Ectodermal cell (in vitro differentiated cells): ENCODE data around the gene AMER1.

Source experiments
- H3K27ac ChIP-seq: 2 replicates; pipeline ENCODE4 v1.7.0; 2013; ENCODE audit warnings: mild to moderate bottlenecking, low read depth, low read length; ENCODE audit not compliant: insufficient read depth, poor library complexity, severe bottlenecking
- H3K27me3 ChIP-seq: 2 replicates; pipeline ENCODE4 v1.7.0; 2013; ENCODE audit warnings: mild to moderate bottlenecking, low read length; ENCODE audit not compliant: insufficient read depth, control insufficient read depth, poor library complexity, severe bottlenecking
- H3K36me3 ChIP-seq: one replicate; pipeline ENCODE4 v1.7.0; 2013; ENCODE audit warnings: low read length; ENCODE audit not compliant: control insufficient read depth, insufficient read depth
- H3K4me1 ChIP-seq: one replicate; pipeline ENCODE4 v1.7.0; 2013; ENCODE audit warnings: low read length; ENCODE audit not compliant: control insufficient read depth, insufficient read depth
- H3K4me3 ChIP-seq: 2 replicates; pipeline ENCODE4 v1.7.0; 2013; ENCODE audit warnings: low read depth, low read length, control low read depth; ENCODE audit not compliant: insufficient read depth
- H3K9me3 ChIP-seq: 2 replicates; pipeline ENCODE4 v1.7.0; 2013; ENCODE audit warnings: mild to moderate bottlenecking, low read length, moderate library complexity; ENCODE audit not compliant: control insufficient read depth
- WGBS, 2 experiments: methylation state at CpG; one replicate each; pipeline ENCODE4 v1.1.7; 2013; ENCODE audit warnings: missing lambda C conversion rate in 2 of 2; 5-methylcytosine and 5-hydroxymethylcytosine counted together

Gene AMER1

GRCh38 chrX:64202808-64203325 lies 2.6 kb downstream of the AMER1 start:
- peaks cover 6% of the 10 kb centered on the region for H3K4me1 ChIP-seq
- H3K27ac ChIP-seq, result no peak overlapping the region
- H3K36me3 ChIP-seq, result no peaks in the 10 kb centered on the region
- no peak overlapping the region for H3K4me3 ChIP-seq
- 67 to 76% methylated on average over 2 of the region's 2 CpGs for WGBS, 2 experiments
- H3K9me3 ChIP-seq, result no peaks in the 10 kb centered on the region
- H3K27me3 ChIP-seq, result no peaks in the 10 kb centered on the region

GRCh38 chrX:64198036-64198435 lies 7.5 kb downstream of the AMER1 start:
- H3K27ac ChIP-seq, result no peak overlapping the region
- no peaks in the 10 kb centered on the region for H3K9me3 ChIP-seq
- H3K36me3 ChIP-seq, result no peaks in the 10 kb centered on the region
- H3K4me3 ChIP-seq, result no peak overlapping the region
- no peaks in the 10 kb centered on the region for H3K4me1 ChIP-seq
- no peaks in the 10 kb centered on the region for H3K27me3 ChIP-seq

GRCh38 chrX:64196606-64197005 lies 8.9 kb downstream of the AMER1 start:
- WGBS, 2 experiments, result 96 to 100% methylated on average over 3 of the region's 3 CpGs
- Histone ChIP-seq H3K4me3 (no peak overlapping the region), H3K4me1 (no peaks in the 10 kb centered on the region), H3K9me3 (no peaks in the 10 kb centered on the region), H3K27ac (no peak overlapping the region), H3K27me3 (no peaks in the 10 kb centered on the region), H3K36me3 (no peaks in the 10 kb centered on the region)

- Histone ChIP-seq H3K27ac (no peak overlapping the region), H3K9me3 (no peaks in the 10 kb centered on the region), H3K27me3 (no peaks in the 10 kb centered on the region), H3K4me1 (no peaks in the 10 kb centered on the region), H3K36me3 (peaks cover 6% of the 10 kb centered on the region), H3K4me3 (no peak overlapping the region)
- 0 to 19% methylated on average over 1 of the region's 1 CpG for WGBS, 2 experiments
Observed at GRCh38 chrX:64195862-64196261, 9.6 kb downstream of the AMER1 start.

- Histone ChIP-seq H3K4me1 (no peaks in the 10 kb centered on the region), H3K27me3 (no peaks in the 10 kb centered on the region), H3K27ac (no peak overlapping the region), H3K36me3 (peaks cover 6% of the 10 kb centered on the region), H3K4me3 (no peak overlapping the region), H3K9me3 (no peaks in the 10 kb centered on the region)
- WGBS, 2 experiments, result 95 to 97% methylated on average over 5 of the region's 5 CpGs
Observed at GRCh38 chrX:64192673-64193072, 12.8 kb downstream of the AMER1 start.

GRCh38 chrX:64192040-64192439 lies 13.5 kb downstream of the AMER1 start:
- peaks cover 6% of the 10 kb centered on the region for H3K36me3 ChIP-seq
- H3K4me3 ChIP-seq, result no peak overlapping the region
- H3K4me1 ChIP-seq, result no peaks in the 10 kb centered on the region
- no peaks in the 10 kb centered on the region for H3K9me3 ChIP-seq
- WGBS, 2 experiments, result 92 to 99% methylated on average over 3 of the region's 3 CpGs
- H3K27ac ChIP-seq, result no peak overlapping the region
- H3K27me3 ChIP-seq, result no peaks in the 10 kb centered on the region

GRCh38 chrX:64191281-64192010 lies 14.1 kb downstream of the AMER1 start:
- peaks cover 6% of the 10 kb centered on the region for H3K36me3 ChIP-seq
- no peaks in the 10 kb centered on the region for H3K4me1 ChIP-seq
- H3K27me3 ChIP-seq, result no peaks in the 10 kb centered on the region
- no peak overlapping the region for H3K27ac ChIP-seq
- H3K4me3 ChIP-seq, result no peak overlapping the region
- H3K9me3 ChIP-seq, result no peaks in the 10 kb centered on the region
- 94% methylated on average over 19 of the region's 19 CpGs for WGBS, 2 experiments

GRCh38 chrX:64190136-64190740 lies 15.3 kb downstream of the AMER1 start:
- H3K36me3 ChIP-seq, result peaks cover 6% of the 10 kb centered on the region
- no peaks in the 10 kb centered on the region for H3K27me3 ChIP-seq
- H3K9me3 ChIP-seq, result no peaks in the 10 kb centered on the region
- WGBS, 2 experiments, result 95 to 96% methylated on average over 10 of the region's 10 CpGs
- no peak overlapping the region for H3K27ac ChIP-seq
- H3K4me1 ChIP-seq, result no peaks in the 10 kb centered on the region
- no peak overlapping the region for H3K4me3 ChIP-seq

- no peak overlapping the region for H3K27ac ChIP-seq
- H3K4me1 ChIP-seq, result no peaks in the 10 kb centered on the region
- H3K36me3 ChIP-seq, result peaks cover 6% of the 10 kb centered on the region
- 82 to 100% methylated on average over 3 of the region's 3 CpGs for WGBS, 2 experiments
- no peak overlapping the region for H3K4me3 ChIP-seq
- H3K9me3 ChIP-seq, result no peaks in the 10 kb centered on the region
- H3K27me3 ChIP-seq, result no peaks in the 10 kb centered on the region
Observed at GRCh38 chrX:64188901-64189300, 16.6 kb downstream of the AMER1 start.

- H3K4me1 ChIP-seq, result no peaks in the 10 kb centered on the region
- H3K27ac ChIP-seq, result no peak overlapping the region
- no peak overlapping the region for H3K4me3 ChIP-seq
- H3K9me3 ChIP-seq, result no peaks in the 10 kb centered on the region
- peaks cover 6% of the 10 kb centered on the region for H3K36me3 ChIP-seq
- H3K27me3 ChIP-seq, result no peaks in the 10 kb centered on the region
Observed at GRCh38 chrX:64187762-64188150, 17.8 kb downstream of the AMER1 start.
